ENCODE measurements around the gene ZNF80. TPM values are rescaled to one million over a fixed set of nuclear protein-coding genes. Genes with fewer than 3 reads are reported as not detected.
"Not testable (repeated sequence)": the region's sequence is repeated elsewhere in the genome, so short reads cannot be mapped to it uniquely, and the experiment has no call there.

The ZNF80 gene
- total RNA-seq = not detected

DNA sequence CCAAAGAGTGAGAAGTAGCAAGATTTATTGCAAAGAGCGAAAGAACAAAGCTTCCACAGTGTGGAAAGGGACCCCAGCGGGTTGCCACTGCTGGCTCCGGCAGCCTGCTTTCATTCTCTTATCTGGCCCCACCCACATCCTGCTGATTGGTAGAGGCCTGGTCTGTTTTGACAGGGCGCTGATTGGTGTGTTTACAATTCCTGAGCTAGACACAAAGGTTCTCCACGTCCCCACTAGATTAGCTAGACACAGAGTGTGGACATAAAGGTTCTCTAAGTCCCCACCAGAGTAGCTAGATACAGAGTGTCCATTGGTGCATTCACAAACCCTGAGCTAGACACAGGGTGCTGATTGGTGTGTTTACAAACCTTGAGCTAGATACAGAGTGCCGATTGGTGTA is at the start of gene ZNF80:
TSS of gene ZNF80 (minus strand) at position 101 of the 400 bp plus-strand sequence. CDS start 504 bp downstream, outside the sequence.
- ATAC-seq = not testable (repeated sequence)

DNA sequence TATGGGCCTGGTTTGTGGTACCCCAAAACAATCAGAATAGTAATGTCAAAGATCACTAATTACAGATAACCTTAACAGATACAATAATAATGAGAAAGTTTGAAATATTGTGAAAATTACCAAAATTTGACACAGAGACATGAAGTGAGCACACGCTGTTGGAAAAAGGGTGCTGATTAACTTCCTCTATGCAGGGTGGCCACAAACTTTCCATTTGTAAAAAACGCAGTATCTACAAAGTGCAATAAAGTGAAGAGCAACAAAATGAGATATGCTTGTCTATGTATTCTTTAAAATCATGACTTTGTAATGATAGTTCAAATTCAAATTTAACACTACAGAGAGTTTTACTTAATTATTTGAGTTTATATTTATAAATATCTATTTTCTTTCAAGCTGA is 48.9 kb upstream of the ZNF80 start:
- no peak for ATAC-seq

DNA sequence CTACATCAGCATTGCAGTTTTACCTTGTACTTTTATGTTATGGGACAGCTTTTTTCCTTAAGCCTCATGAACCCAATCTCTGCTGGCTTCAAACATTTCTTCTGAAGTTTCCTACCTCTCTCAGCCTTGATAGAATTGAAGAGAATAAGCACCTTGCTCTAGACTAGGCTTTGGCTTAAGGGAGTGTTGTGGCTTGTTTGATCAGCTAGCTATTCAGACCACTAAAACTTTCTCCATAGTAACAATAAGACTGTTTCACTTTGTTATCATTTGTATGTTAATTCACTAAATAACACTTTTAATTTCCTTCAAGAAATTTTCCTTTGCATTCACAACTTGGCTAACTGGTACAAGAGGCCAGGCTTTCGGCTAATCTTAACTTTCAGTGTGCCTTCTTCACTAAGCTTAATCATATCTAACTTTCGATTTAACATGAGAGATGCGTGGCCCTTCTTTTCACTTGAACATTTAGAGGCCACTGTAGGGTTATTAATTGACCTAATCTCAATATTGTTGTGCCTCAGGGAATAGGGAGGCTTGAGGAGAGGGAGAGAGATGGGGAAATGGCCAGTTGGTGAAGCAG is 48.4 kb upstream of the ZNF80 start:
- ATAC-seq = no peak

DNA sequence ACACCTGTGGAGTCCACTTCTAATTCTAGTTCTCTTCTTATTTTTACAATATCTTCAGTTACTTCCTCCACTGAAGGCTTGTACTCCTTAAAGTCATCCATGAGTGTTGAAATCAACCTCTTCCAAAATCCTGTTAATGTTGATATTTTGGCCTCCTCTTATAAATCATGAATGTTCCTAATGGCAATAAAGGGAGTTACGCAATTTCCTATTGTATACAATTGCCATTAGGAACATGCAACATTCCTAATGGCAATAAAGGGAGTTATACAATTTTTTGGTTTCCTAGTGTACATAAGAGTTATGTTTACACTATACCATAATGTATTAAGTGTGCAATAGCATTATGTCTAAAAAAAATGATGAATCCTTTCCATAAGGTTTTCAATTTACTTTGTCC is 47.3 kb upstream of the ZNF80 start:
- no peak for ATAC-seq

DNA sequence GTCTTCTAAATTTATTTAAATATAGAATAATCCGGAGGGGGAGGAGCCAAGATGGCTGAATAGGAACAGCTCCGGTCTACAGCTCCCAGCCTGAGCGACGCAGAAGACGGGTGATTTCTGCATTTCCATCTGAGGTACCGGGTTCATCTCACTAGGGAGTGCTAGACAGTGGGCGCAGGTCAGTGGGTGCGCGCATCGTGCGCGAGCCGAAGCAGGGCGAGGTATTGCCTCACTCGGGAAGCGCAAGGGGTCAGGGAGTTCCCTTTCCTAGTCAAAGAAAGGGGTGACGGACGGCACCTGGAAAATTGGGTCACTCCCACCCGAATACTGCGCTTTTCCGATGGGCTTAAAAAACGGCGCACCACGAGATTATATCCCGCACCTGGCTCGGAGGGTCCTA is 39.5 kb upstream of the ZNF80 start:
- ATAC-seq = not testable (repeated sequence)

DNA sequence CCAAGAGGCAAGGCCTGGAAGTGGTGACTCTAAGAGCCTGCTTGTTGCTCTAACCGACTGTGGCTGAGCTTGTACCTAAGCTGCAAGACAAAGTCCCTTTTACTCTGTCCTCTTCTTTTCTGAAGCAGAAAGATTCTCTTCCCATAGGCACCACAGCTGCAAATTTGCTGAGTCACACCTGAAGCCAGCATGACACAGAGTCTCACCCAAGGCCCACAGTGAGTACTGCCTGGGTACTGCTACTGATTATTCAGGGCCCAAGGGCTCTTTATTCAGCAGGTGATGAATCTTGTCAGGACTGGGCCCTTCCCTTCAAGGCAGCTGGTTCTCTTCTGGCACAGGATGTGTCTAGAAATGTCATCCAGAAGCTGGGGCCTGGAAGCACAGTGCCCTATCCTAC is 37.6 kb upstream of the ZNF80 start:
- ATAC-seq = no peak

DNA sequence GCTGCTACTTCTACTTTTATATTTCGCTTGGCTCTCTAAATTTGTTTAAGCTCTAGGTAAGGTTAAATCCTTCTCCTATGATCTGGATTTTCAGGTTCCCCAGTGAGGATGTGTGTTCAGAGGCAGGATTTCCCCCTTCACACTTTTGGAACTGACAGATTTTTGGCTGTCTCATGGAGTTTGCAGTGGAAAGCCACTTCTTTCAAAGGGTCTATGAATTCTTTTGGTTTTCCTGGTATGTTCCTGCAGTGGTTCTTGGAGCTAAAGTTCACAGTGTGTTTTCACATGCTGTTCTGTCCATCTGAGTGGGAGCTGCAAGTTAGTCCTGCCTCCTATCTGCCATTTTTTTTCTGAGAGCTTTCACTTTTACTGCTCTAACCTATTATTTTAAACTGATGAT is 34.9 kb upstream of the ZNF80 start:
- no peak for ATAC-seq

DNA sequence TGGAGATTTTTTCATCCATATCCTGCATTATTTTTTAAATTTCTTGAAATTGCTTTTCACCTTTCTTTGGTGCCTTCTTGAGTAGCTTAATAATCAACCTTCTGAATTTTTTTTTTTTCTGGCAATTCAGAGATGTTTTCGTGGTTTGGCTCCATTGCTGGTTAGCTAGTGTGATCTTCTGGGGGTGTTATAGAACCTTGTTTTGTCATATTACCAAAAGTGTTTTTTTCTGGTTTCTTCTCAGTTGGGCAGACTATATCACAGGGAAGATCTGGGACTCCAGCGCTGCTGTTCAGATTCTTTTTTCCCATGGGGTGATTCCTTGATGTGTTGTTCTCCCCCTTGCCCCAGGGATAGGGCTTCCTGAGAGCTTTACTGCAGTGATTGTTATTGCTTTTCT is 32.6 kb upstream of the ZNF80 start:
- no peak for ATAC-seq

DNA sequence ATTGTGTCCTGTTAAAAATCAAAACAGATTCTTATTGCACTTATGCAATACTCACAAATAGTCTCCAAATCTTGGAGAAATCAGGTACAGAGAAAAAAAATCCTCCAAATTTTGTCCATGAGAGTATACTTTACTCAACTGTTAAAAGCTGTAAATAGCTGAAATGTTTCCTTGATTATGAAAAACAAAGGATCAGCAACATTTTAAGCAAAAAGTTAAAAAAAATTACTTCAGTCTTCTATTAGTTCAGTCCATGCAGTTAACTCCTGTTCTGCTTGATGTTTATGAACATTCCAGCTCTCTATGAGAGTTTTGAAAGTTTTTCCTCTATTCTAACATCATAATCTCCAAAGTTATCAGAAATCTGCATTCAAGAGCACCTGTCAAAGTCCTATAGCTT is 22.8 kb upstream of the ZNF80 start:
- no peak for ATAC-seq

DNA sequence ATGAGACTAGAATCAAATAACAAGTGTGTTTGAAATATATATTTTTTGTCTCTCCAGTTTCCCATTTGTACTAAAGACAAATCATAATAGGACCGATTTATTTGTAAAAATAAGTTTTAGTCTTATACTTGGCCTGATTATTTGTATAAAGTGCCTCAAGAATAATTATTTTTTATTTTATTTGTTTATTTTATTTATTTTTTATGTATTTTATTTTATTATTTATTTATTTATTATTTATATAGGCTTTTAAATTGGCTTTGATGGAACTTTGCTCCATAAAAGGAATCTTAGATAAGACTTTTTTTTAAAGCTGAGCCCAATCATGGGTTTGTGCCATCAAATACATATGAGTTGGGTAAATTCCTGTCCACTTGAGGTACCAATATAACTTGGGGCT is 22.2 kb upstream of the ZNF80 start:
- no peak for ATAC-seq

DNA sequence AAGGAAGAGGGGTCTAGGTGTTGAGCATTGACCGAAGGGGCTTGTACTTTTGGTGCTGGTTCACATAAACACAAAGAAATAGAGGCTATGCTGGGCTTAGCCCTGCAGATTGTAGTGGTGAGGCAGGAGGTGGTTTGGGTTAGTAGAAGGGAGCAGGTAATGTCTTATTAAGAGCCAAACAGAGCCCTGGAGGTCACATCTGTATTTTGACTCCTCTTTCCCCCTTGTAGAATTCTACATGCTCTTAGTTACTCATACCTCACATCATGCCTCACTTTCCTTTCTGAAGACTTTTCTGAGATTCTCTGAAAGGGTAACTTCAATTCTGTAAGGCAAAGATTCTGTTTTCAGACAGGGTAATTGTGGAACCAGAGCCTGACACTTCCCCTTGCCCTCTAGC is 16.1 kb upstream of the ZNF80 start:
- ATAC-seq = no peak

DNA sequence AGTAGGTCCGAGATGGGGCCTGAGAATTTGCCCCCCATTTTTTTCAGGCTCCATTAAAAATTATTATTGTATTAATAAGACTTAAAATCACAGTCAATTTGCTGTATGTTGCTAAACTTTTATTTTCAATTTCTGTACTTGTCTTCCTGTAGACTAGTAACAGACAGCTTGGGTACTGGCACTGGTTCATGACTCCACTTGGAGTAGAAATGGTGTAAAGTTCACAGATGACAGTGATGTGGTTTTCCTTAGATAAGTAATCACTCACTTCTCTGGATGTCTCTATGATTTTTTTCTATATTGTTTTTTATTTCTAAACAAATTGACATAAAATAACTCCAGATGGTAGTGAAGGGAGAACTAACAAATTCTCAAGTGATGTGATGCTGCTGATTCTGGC is 15.6 kb upstream of the ZNF80 start:
- no peak for ATAC-seq

DNA sequence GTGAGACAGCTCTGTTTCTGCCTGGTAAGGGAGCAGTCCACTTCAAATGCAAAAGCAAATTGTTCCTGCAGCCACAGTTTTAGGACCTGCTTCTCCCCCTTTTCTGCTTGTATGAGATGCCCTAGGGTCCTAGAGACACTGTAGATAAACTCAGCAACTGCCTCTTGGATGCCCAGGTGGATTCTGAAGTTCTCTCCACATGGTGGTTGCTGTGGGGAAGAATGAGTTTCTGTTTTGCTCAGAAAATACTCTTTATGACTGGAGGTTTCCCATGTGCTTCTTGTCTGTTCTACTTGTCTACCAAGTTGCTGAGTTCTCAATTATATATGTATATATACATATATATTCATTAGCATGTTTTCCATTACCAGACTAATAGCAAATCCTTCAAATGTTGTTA is 5.6 kb upstream of the ZNF80 start:
- no peak for ATAC-seq

DNA sequence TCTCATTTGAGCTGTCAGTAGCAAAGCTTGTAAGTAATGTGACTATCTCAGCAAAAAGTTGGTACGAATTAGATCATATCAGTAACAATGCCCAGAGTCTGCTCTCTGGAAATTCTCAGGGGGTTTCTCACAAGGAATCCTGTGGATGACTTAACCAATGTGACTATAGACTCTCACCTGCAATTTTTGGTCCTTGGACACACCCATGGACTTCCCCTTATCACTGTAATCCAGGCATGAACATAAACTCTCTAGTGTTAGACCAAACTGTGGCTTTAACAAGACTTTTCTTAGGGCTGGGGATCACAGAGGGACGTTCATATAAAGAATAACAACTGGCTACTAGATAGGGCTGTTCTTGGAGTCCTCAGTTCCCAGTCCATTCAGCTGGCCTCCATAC is 3.9 kb upstream of the ZNF80 start:
- no peak for ATAC-seq

DNA sequence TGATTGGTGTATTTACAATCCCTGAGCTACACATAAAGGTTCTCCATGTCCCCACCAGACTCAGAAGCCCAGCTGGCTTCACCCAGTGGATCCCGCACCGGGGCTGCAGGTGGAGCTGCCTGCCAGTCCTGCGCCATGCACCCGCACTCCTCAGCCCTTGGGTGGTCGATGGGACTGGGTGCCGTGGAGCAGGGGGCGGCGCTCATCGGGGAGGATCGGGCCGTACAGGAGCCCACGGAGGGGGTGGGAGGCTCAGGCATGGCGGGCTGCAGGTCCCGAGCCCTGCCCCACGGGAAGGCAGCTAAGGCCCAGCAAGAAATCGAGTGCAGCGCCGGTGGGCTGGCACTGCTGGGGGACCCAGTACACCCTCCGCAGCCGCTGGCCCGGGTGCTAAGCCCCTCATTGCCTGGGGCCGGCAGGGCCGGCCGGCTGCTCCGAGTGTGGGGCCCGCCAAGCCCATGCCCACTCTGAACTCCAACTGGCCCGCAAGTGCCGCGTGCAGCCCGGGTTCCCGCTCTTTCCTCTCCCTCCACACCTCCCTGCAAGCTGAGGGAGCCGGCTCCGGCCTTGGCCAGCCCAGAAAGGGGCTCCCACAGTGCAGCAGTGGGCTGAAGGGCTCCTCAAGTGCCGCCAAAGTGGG is 888 bp upstream of the ZNF80 start:
- ATAC-seq = not testable (repeated sequence)

DNA sequence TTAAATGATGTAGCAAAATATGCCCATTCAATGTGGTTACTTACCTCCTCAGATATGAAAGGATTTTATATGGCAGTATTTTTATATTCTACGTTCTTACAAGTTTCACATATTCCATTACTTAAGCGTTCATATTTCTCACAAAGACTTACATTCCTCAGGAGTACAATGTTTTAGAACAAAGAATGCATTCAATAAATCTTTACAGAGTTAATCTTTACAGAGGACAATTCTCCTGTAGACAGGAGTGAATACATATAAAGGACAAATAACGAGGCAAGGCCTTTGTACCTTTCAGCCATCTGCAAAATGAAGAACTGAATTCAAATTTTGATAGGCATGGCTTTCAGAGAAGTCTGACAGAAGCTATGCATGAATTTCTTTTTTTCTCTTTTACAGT is 1.9 kb downstream of the ZNF80 start:
- ATAC-seq = no peak

DNA sequence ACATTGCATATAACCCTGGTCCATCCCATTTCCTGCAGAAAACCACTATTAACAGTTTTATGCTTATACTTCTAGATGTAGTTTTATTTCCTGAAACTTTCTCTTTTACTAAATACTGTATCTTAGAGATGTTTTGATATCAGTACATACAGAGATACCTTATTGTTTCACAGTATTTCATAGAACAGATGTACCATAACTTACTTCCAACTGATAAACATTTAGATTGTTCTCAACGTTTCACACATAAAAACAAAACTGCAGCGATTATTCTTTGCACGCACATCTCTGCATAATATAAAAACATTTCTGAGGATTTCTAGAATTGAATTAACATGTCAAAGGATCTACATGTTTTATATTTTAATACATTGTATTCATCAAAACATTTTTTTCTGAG is 2.6 kb downstream of the ZNF80 start:
- ATAC-seq = no peak

DNA sequence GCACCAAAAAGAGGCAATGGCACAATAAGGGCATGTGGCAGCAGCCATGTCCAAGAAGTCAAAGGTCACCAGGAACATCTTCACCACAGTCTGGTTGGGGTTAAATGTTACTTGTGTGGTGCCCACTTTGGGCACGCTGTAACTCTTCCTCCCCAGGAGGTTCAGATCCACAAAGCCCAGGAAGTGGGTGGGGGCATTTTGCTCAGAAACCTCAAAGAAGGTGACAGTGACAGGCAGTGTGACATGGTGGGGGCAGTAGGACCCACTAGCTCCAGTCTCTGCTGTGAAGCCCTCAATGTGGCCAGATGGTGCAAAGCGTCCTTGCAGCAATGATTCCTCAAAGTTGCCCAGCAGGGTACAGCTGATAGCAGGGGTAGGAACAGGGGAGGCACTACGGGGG is 5.8 kb downstream of the ZNF80 start:
- ATAC-seq = no peak

DNA sequence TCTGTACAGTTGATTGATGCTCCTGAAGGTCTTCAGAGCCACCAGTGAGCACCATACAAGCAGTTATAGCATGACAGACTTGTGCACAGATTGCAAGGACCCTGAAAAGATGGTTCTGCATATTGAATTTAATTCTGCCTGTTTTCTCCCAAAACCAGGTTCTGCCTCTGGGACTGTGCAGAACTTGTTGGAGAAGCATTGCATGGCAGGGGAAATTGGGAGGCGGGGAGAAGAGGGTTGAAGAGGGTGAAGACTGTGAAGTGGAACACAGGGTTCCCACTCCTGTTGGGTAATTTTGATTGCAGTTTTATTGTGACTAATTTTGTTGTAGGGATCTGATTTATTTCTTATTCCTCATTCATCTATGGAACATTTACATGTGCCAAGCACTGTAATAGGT is 10.3 kb downstream of the ZNF80 start:
- no peak for ATAC-seq

DNA sequence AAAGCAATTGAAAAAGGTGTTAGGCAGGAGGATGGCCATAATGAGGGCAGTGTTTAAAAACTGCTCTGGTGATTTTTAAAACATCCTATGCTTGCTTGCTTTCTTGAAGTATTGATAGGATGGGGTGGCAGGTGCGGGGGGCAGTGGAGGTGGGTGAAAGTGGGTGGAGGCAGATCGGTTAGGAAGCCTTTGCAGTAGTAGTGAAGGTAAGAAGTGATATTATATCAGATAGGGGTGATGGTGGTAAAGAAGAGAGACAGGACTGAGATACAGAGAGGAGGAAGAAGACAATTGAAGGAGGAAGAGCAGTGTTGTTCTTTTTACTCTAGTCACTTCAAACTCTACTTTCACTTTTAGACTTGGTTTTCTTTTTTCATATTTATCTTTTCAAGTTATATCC is 11.1 kb downstream of the ZNF80 start:
- ATAC-seq = no peak

DNA sequence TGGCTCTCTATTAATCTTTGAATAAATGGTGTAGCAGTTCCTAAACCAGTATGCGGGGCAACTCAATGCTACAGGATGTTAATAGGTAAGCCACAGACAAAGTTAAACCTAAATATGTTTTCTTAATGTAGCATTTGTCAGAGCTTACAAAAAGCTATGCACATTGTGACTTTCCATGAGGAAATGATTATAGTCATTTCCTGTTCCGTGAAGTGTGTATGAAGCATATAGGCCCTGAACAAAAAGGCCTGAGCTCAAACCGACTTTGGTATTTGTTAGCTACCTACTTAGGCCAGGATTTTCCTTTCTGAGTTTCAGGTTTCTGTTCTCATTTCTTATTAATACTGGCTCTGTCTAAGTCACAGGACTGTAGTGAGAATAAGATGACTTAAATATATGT is 14.2 kb downstream of the ZNF80 start:
- ATAC-seq = no peak

DNA sequence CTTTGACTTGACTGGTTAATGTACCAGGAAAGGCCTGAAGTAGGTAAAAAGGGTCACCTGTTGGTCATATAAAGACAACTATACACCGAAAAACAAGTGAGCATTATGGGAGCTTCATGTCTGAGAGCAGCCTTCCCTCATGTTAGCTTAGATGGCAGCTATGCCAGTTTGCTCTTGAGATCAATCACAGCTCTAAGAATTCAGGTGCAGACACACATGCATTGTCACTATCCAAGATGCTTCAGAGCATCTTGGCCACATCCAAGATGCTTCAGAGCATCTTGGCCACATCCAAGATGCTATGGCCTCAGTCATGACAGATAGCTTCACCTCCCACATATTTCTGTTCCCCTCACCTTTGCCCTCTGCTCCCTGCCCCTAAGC is 15.5 kb downstream of the ZNF80 start:
- ATAC-seq = no peak

DNA sequence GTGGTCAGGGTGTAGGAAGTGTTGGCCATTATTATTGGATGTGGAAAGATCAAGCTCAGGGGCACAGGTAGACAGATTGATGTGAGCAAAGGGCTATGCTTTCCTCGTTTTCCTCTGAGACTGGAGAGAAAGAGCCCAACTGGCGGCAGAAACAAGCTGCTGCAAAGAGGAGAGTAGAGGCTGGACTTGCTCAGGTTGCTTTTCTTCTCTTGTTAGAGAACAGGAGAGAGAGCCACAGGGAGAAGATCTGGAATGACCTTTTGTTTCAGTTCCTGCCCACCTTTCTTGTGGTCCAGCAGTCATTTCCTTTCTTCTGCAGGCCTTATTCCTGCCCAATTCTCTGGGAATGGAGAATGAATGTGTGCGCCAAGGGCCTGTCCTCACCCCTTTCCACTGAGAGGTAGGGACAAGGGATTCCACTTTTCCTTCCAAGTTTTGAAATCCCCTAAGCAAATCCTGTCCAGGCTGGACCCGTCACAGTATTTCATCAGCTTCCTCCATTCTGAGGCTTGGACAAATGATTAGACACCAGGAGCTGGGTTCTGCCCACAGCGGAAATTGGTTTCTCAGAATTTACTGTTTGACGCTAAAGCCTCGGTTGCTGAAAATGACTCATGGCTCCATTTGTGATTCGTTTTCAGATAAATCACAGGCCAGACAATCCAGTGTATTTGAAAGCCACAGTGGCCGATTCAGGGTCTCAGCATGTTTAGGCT is 16.1 kb downstream of the ZNF80 start:
- no peak for ATAC-seq

DNA sequence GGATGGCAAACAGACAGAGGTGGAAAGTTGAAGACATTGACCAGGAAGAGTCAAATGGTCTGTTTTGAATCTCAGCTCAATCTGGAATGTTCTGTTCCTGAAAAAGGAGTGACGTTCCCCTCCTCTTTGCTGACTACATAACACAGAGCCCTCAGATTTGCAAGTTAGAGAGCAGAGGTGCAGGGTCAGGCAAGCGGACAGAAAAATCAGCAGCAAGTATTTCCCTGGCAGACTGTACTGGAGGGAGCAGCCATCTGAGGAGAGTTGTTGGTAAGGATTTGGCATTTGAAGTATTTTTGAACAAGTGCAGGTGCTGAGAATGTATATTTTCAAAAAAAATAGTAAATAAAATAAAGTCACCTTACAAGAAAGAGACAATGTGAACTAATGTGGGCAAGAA is 17.6 kb downstream of the ZNF80 start:
- no peak for ATAC-seq

Measured in esophagus mucosa (tissue), 1 donor.